HFFc6 (cell line): ENCODE measurements around the gene GDPD5. TPM values are rescaled to one million over a fixed set of nuclear protein-coding genes. Genes with fewer than 3 reads are reported as not detected.
A peak's percentile ranks its signal among the peaks of the same experiment; 100 is the strongest.

Experiments used
- DNase-seq: peaks from one replicate; pipeline ENCODE4 v3.0.0-alpha.2; 2018
- H3K27ac Mint-ChIP-seq: 2 replicates; pipeline ENCODE4 v1.8.0; 2020; ENCODE audit warnings: mild to moderate bottlenecking, mixed read lengths
- H3K27me3 Mint-ChIP-seq: 2 replicates; pipeline ENCODE4 v1.8.0; 2021; ENCODE audit warnings: mild to moderate bottlenecking, moderate library complexity, mixed read lengths; ENCODE audit not compliant: insufficient read depth
- H3K36me3 Mint-ChIP-seq: 2 replicates; pipeline ENCODE4 v1.8.0; 2021; ENCODE audit warnings: low read depth, mixed read lengths
- H3K4me1 Mint-ChIP-seq: 2 replicates; pipeline ENCODE4 v1.8.0; 2020; ENCODE audit warnings: low read depth, mixed read lengths
- H3K4me3 Mint-ChIP-seq: 2 replicates; pipeline ENCODE4 v1.8.0; 2020; ENCODE audit warnings: mild to moderate bottlenecking, moderate library complexity, mixed read lengths
- H3K9me3 Mint-ChIP-seq: 2 replicates; pipeline ENCODE4 v1.8.0; 2020; ENCODE audit warnings: mild to moderate bottlenecking, mixed read lengths
- CTCF ChIP-seq: fragments of 200-600 bp; sonication (generic); IDR thresholded peaks from 2 replicates; pipeline ENCODE4 v1.5.0; 2021; ENCODE audit warnings: antibody characterized with exemption, mild to moderate bottlenecking
- total RNA-seq, 6 experiments: library from RNA; stranded (reverse); fragmentation: NEBNext Ultra II Directional; extraction: Animal tissue kit (Norgen Biotek cat#: 25700); gene quantifications; 2 replicates in 1 of 6; 3 replicates in 5 of 6; pipeline ENCODE4 v1.2.3, GENCODE V29; 2021

Gene GDPD5
- total RNA-seq, 6 experiments from 2014 or later = 2.5 to 5.7 (median 4.2) TPM

GRCh38 chr11:75524665-75525432, 892 bp downstream of the GDPD5 start:
- H3K4me3 Mint-ChIP-seq = peak overlapping the region; percentile 74
- no peaks in the 10 kb centered on the region for H3K36me3 Mint-ChIP-seq
- H3K27ac Mint-ChIP-seq = no peak overlapping the region
- peaks cover 25% of the 10 kb centered on the region for H3K27me3 Mint-ChIP-seq
- no peak for TF ChIP-seq CTCF
- no peaks in the 10 kb centered on the region for H3K9me3 Mint-ChIP-seq
- DNase-seq = no peak
- H3K4me1 Mint-ChIP-seq = peaks cover 7% of the 10 kb centered on the region; the same call in 1 of the 2 replicates

- Mint-ChIP-seq H3K27me3 (peaks cover 21% of the 10 kb centered on the region), H3K4me1 (peaks cover 7% of the 10 kb centered on the region; the same call in 1 of the 2 replicates), H3K4me3 (no peak overlapping the region), H3K36me3 (no peaks in the 10 kb centered on the region), H3K9me3 (no peaks in the 10 kb centered on the region), H3K27ac (no peak overlapping the region)
- no peak for TF ChIP-seq CTCF
- no peak for DNase-seq
These were observed 1.7 kb downstream of the GDPD5 start for GRCh38 chr11:75523811-75524664.

- no peak for TF ChIP-seq CTCF
- no peak for DNase-seq
- Mint-ChIP-seq H3K36me3 (no peaks in the 10 kb centered on the region), H3K4me3 (no peak overlapping the region), H3K4me1 (peaks cover 7% of the 10 kb centered on the region; the same call in 1 of the 2 replicates), H3K9me3 (no peaks in the 10 kb centered on the region), H3K27me3 (peaks cover 20% of the 10 kb centered on the region), H3K27ac (no peak overlapping the region)
These were observed 2.6 kb downstream of the GDPD5 start for GRCh38 chr11:75523189-75523588.

- no peak overlapping the region for H3K27ac Mint-ChIP-seq
- H3K4me3 Mint-ChIP-seq = no peak overlapping the region
- no peaks in the 10 kb centered on the region for H3K9me3 Mint-ChIP-seq
These were observed 3.3 kb downstream of the GDPD5 start for GRCh38 chr11:75522286-75523044.

More at GRCh38 chr11:75522286-75523044, 3.3 kb downstream of the GDPD5 start:
- peaks cover 20% of the 10 kb centered on the region for H3K27me3 Mint-ChIP-seq
- H3K4me1 Mint-ChIP-seq = peaks cover 7% of the 10 kb centered on the region; the same call in 1 of the 2 replicates
- no peak for TF ChIP-seq CTCF
- H3K36me3 Mint-ChIP-seq = no peaks in the 10 kb centered on the region
- DNase-seq = no peak
